Activated T-helper 17 cell treated with anti-CD3 and anti-CD28 coated beads, Interleukin-2, amount 50 U/mL, for 72 hours (primary cell): ENCODE data around the gene SATB2. TPM values are rescaled to one million over a fixed set of nuclear protein-coding genes. Genes with fewer than 3 reads are reported as not detected.

ENCODE experiments used
- ATAC-seq: fragments of 150-1000 bp; cut with Tn5 transposase; replicated peaks from 2 replicates; pipeline ENCODE4 v1.10.0; 2021; ENCODE audit warnings: mild to moderate bottlenecking, moderate library complexity
- H3K27ac Mint-ChIP-seq: one replicate; pipeline ENCODE4 v1.8.0; 2022; ENCODE audit warnings: mixed read lengths
- H3K27me3 Mint-ChIP-seq: one replicate; pipeline ENCODE4 v1.8.0; 2022; ENCODE audit warnings: mixed read lengths
- H3K36me3 Mint-ChIP-seq: one replicate; pipeline ENCODE4 v1.8.0; 2022; ENCODE audit warnings: low read depth, mild to moderate bottlenecking, mixed read lengths
- H3K4me1 Mint-ChIP-seq: one replicate; pipeline ENCODE4 v1.8.0; 2022; ENCODE audit warnings: mixed read lengths
- H3K4me3 Mint-ChIP-seq: one replicate; pipeline ENCODE4 v1.8.0; 2022; ENCODE audit warnings: mild to moderate bottlenecking, mixed read lengths
- H3K9me3 Mint-ChIP-seq: one replicate; pipeline ENCODE4 v1.8.0; 2022; ENCODE audit warnings: mixed read lengths
- total RNA-seq, 2 donors: library from RNA; stranded (reverse); gene quantifications; one replicate each; pipeline ENCODE4 v1.2.3, GENCODE V29; 2022

The SATB2 gene
- total RNA-seq, 2 donors from 2014 or later = 0.15 TPM; not detected in 1

GRCh38 chr2:199317646-199318045, 140.1 kb downstream of the SATB2 start:
- Mint-ChIP-seq H3K4me1 (no peaks in the 10 kb centered on the region), H3K9me3 (peaks cover 3% of the 10 kb centered on the region), H3K36me3 (no peaks in the 10 kb centered on the region), H3K27me3 (peaks cover 7% of the 10 kb centered on the region), H3K4me3 (no peak overlapping the region), H3K27ac (no peak overlapping the region)
- ATAC-seq = no peak

GRCh38 chr2:199316851-199317250, 140.9 kb downstream of the SATB2 start:
- ATAC-seq = no peak
- Mint-ChIP-seq H3K27me3 (peaks cover 8% of the 10 kb centered on the region), H3K4me1 (no peaks in the 10 kb centered on the region), H3K4me3 (no peak overlapping the region), H3K9me3 (peaks cover 3% of the 10 kb centered on the region), H3K36me3 (no peaks in the 10 kb centered on the region), H3K27ac (no peak overlapping the region)

- H3K4me3 Mint-ChIP-seq = no peak overlapping the region
- no peaks in the 10 kb centered on the region for H3K36me3 Mint-ChIP-seq
- peaks cover 5% of the 10 kb centered on the region for H3K27me3 Mint-ChIP-seq
- H3K4me1 Mint-ChIP-seq = no peaks in the 10 kb centered on the region
- no peak for ATAC-seq
- H3K9me3 Mint-ChIP-seq = peaks cover 3% of the 10 kb centered on the region
- H3K27ac Mint-ChIP-seq = no peak overlapping the region
Measured at GRCh38 chr2:199315299-199316179, 142.2 kb downstream of the SATB2 start.

GRCh38 chr2:199312931-199313330, 144.8 kb downstream of the SATB2 start:
- peaks cover 3% of the 10 kb centered on the region for H3K27me3 Mint-ChIP-seq
- H3K36me3 Mint-ChIP-seq = no peaks in the 10 kb centered on the region
- no peaks in the 10 kb centered on the region for H3K4me1 Mint-ChIP-seq
- peaks cover 3% of the 10 kb centered on the region for H3K9me3 Mint-ChIP-seq
- H3K4me3 Mint-ChIP-seq = no peak overlapping the region
- ATAC-seq = no peak
- no peak overlapping the region for H3K27ac Mint-ChIP-seq

- no peak overlapping the region for H3K27ac Mint-ChIP-seq
- no peak for ATAC-seq
- no peak overlapping the region for H3K4me3 Mint-ChIP-seq
- peaks cover 3% of the 10 kb centered on the region for H3K9me3 Mint-ChIP-seq
- H3K4me1 Mint-ChIP-seq = no peaks in the 10 kb centered on the region
- peaks cover 3% of the 10 kb centered on the region for H3K27me3 Mint-ChIP-seq
- no peaks in the 10 kb centered on the region for H3K36me3 Mint-ChIP-seq
Measured at GRCh38 chr2:199310771-199311585, 146.8 kb downstream of the SATB2 start.

- peaks cover 3% of the 10 kb centered on the region for H3K27me3 Mint-ChIP-seq
- H3K4me3 Mint-ChIP-seq = no peak overlapping the region
- ATAC-seq = no peak
- H3K9me3 Mint-ChIP-seq = no peaks in the 10 kb centered on the region
- H3K4me1 Mint-ChIP-seq = no peaks in the 10 kb centered on the region
- H3K36me3 Mint-ChIP-seq = no peaks in the 10 kb centered on the region
- no peak overlapping the region for H3K27ac Mint-ChIP-seq
Measured at GRCh38 chr2:199309973-199310372, 147.8 kb downstream of the SATB2 start.

GRCh38 chr2:199309411-199309810, 148.3 kb downstream of the SATB2 start:
- ATAC-seq = no peak
- no peaks in the 10 kb centered on the region for H3K9me3 Mint-ChIP-seq

GRCh38 chr2:199308567-199308966, 149.2 kb downstream of the SATB2 start:
- Mint-ChIP-seq H3K27ac (no peak overlapping the region), H3K4me3 (no peak overlapping the region), H3K36me3 (no peaks in the 10 kb centered on the region), H3K9me3 (no peaks in the 10 kb centered on the region), H3K4me1 (no peaks in the 10 kb centered on the region), H3K27me3 (peaks cover 3% of the 10 kb centered on the region)
- ATAC-seq = no peak

More at GRCh38 chr2:199309411-199309810, 148.3 kb downstream of the SATB2 start:
- H3K27me3 Mint-ChIP-seq = peaks cover 3% of the 10 kb centered on the region
- no peak overlapping the region for H3K4me3 Mint-ChIP-seq
- H3K36me3 Mint-ChIP-seq = no peaks in the 10 kb centered on the region
- H3K27ac Mint-ChIP-seq = no peak overlapping the region
- no peaks in the 10 kb centered on the region for H3K4me1 Mint-ChIP-seq

DNA sequence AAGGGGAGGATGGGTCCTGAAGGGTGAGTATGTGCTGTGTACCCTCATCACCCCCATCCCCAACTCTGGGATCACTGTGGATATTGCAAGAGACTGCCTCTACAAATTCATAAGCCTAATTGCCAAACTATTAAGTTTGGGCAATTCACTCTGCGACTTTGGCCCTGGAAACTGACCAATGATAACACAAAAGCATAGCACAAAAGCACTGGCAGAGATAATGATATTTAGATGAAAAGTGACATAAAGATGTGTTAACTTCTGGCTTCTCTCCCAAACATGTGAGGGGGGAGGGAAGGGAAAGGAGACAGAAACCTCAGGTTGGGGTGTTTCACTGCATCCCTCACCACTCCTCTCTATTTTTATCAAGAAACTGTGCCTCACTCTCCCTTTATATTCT, 150.3 kb downstream of the SATB2 start:
- H3K4me1 Mint-ChIP-seq = no peaks in the 10 kb centered on the region
- peaks cover 5% of the 10 kb centered on the region for H3K27me3 Mint-ChIP-seq
- H3K36me3 Mint-ChIP-seq = no peaks in the 10 kb centered on the region
- no peak for ATAC-seq
- H3K27ac Mint-ChIP-seq = no peak overlapping the region
- H3K9me3 Mint-ChIP-seq = no peaks in the 10 kb centered on the region
- H3K4me3 Mint-ChIP-seq = no peak overlapping the region

- Mint-ChIP-seq H3K27ac (no peak overlapping the region), H3K36me3 (no peaks in the 10 kb centered on the region), H3K9me3 (no peaks in the 10 kb centered on the region), H3K27me3 (peaks cover 5% of the 10 kb centered on the region), H3K4me1 (no peaks in the 10 kb centered on the region), H3K4me3 (no peak overlapping the region)
- ATAC-seq = no peak
Measured at GRCh38 chr2:199306116-199306515, 151.6 kb downstream of the SATB2 start.

DNA sequence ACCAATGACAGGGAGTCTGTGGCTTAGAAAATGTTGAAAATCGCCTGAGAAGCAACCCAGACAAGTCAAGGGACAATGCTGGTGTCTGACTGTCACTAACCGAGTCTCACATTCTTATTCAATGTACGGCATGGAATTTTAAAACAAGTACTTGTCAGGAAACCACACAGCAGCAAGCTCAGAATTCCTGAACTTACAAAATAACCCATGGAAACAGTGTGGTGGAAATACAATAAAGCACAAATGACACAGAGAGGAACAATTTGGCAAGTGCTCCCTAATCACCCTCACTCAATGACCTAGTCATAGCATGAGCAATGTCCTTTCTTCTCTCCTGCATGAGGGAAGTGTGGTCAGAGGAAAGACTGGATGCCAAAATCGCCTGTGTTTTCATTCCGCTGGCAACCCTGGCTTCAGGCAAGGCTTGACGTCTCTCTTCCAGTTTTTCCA, 154.0 kb downstream of the SATB2 start:
- H3K9me3 Mint-ChIP-seq = no peaks in the 10 kb centered on the region
- H3K4me1 Mint-ChIP-seq = no peaks in the 10 kb centered on the region
- H3K4me3 Mint-ChIP-seq = no peak overlapping the region
- no peaks in the 10 kb centered on the region for H3K36me3 Mint-ChIP-seq
- H3K27ac Mint-ChIP-seq = no peak overlapping the region
- H3K27me3 Mint-ChIP-seq = peaks cover 5% of the 10 kb centered on the region
- no peak for ATAC-seq

DNA sequence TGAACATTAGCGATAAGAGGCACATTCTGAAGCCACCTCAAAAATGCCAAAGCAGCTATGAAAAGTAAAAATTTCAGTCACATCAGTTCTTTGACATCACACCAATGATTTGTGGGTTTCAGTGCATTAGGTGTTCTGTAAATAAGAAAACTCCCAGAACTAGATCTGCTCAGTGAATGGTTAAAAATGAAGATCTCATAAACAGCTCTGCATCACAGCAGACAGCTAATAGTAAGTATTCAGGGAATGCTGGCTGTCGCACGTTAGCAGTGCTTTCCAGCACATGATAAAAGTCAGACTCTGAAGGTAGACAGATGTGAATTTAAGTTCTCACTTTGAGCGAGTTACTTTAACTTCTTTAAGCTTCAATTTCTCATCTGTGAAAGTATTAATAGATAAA, 154.9 kb downstream of the SATB2 start:
- Mint-ChIP-seq H3K27ac (no peak overlapping the region), H3K27me3 (peaks cover 5% of the 10 kb centered on the region), H3K4me3 (no peak overlapping the region), H3K9me3 (no peaks in the 10 kb centered on the region), H3K36me3 (no peaks in the 10 kb centered on the region), H3K4me1 (no peaks in the 10 kb centered on the region)
- no peak for ATAC-seq

GRCh38 chr2:199288424-199288823, 169.3 kb downstream of the SATB2 start:
- no peaks in the 10 kb centered on the region for H3K36me3 Mint-ChIP-seq
- peaks cover 7% of the 10 kb centered on the region for H3K9me3 Mint-ChIP-seq
- no peak overlapping the region for H3K27ac Mint-ChIP-seq
- H3K4me3 Mint-ChIP-seq = no peak overlapping the region
- H3K27me3 Mint-ChIP-seq = peaks cover 10% of the 10 kb centered on the region
- no peaks in the 10 kb centered on the region for H3K4me1 Mint-ChIP-seq
- no peak for ATAC-seq

DNA sequence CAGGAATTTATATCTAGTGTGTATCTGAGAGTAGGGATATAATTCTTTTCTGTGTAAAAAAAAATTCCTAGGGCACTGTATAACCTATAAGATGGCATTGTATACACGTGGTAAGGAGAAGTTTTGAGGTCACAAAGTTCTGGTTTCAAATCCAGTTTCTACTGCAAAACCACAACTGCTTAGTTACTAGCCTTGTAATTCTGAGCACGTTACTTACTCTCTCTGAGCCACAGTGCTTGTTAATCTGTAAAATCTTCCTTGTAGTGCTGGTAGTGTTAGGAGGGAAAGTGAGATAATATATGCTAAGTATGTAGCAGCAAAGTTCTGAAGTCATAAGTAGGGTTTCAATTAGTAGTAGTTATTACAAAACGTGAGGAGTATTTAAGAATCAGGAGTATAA, 175.4 kb downstream of the SATB2 start:
- H3K36me3 Mint-ChIP-seq = no peaks in the 10 kb centered on the region
- no peak overlapping the region for H3K4me3 Mint-ChIP-seq
- peaks cover 10% of the 10 kb centered on the region for H3K27me3 Mint-ChIP-seq
- H3K9me3 Mint-ChIP-seq = peaks cover 11% of the 10 kb centered on the region
- H3K4me1 Mint-ChIP-seq = no peaks in the 10 kb centered on the region
- no peak overlapping the region for H3K27ac Mint-ChIP-seq
- no peak for ATAC-seq

GRCh38 chr2:199279146-199279545, 178.6 kb downstream of the SATB2 start:
- Mint-ChIP-seq H3K4me1 (no peaks in the 10 kb centered on the region), H3K27ac (no peak overlapping the region), H3K36me3 (no peaks in the 10 kb centered on the region)

More at GRCh38 chr2:199279146-199279545, 178.6 kb downstream of the SATB2 start:
- no peak overlapping the region for H3K4me3 Mint-ChIP-seq
- H3K27me3 Mint-ChIP-seq = peaks cover 3% of the 10 kb centered on the region
- peaks cover 4% of the 10 kb centered on the region for H3K9me3 Mint-ChIP-seq
- ATAC-seq = no peak
